Regular cardiac myocyte (primary cell): ENCODE results near the gene WDR13. TPM values are rescaled to one million over a fixed set of nuclear protein-coding genes. Genes with fewer than 3 reads are reported as not detected.

Experiments
- total RNA-seq: library from RNA; depleted of rRNA; stranded (reverse); fragments of >200 nt; gene quantifications from 2 replicates; pipeline ENCODE4 v1.2.3, GENCODE V29; 2014

Gene WDR13
- total RNA-seq, result 73.3 and 77.3 TPM in 2 replicates

GRCh38 chrX:48597353-48598264 lies at the start of gene WDR13:
Gene WDR13 (plus strand): TSS chrX:48597492. CDS start chrX:48597997, 505 bp downstream.

GRCh38 chrX:48574270-48575266 lies 22.7 kb upstream of the WDR13 start, which contains the start of gene RBM3:
Gene RBM3 (plus strand): TSS chrX:48574484. CDS start chrX:48575181, 697 bp downstream.

Other genes starting within 250 kb of the WDR13 start
- gene SSX3, start 240.8 kb upstream of the WDR13 start, total RNA-seq, result not detected in 2 replicates
- not detected in 2 replicates for gene SSX4, start 214.0 kb upstream of the WDR13 start, total RNA-seq
- gene SSX4B, start 185.5 kb upstream of the WDR13 start, total RNA-seq, result not detected in 2 replicates
- 53.8 and 59.6 TPM in 2 replicates for gene SLC38A5, start 127.2 kb upstream of the WDR13 start, total RNA-seq
- gene FTSJ1, start 121.3 kb upstream of the WDR13 start, total RNA-seq, result 48.5 and 67.1 TPM in 2 replicates
- 6.3 and 7.6 TPM in 2 replicates for gene PORCN, start 88.5 kb upstream of the WDR13 start, total RNA-seq
- 23.4 and 76.1 TPM in 2 replicates for gene EBP, start 75.7 kb upstream of the WDR13 start, total RNA-seq
- 3.7 and 6.1 TPM in 2 replicates for gene TBC1D25, start 57.8 kb upstream of the WDR13 start, total RNA-seq
- gene RBM3, start 23.0 kb upstream of the WDR13 start, total RNA-seq, result 45.4 and 78.6 TPM in 2 replicates
- 0.28 TPM in 1 of 2 replicates, not detected in the other for gene WAS, start 86.3 kb downstream of the WDR13 start, total RNA-seq
- gene SUV39H1, start 99.2 kb downstream of the WDR13 start, total RNA-seq, result 1.4 and 10.5 TPM in 2 replicates
- gene GLOD5, start 164.3 kb downstream of the WDR13 start, total RNA-seq, result not detected in 2 replicates
- not detected in 2 replicates for gene GATA1, start 189.1 kb downstream of the WDR13 start, total RNA-seq
- 21.7 and 34.1 TPM in 2 replicates for gene HDAC6, start 204.6 kb downstream of the WDR13 start, total RNA-seq
- not detected in 2 replicates for gene ERAS, start 229.0 kb downstream of the WDR13 start, total RNA-seq
- gene PCSK1N, start 238.1 kb downstream of the WDR13 start, total RNA-seq, result 0.19 and 0.85 TPM in 2 replicates